Superior temporal gyrus (tissue), 1 donor: ENCODE measurements around the gene URAD.

Experiments used
- DNase-seq: peaks from one replicate; pipeline ENCODE4 v3.0.0-alpha.2; 2016; ENCODE audit errors: extremely low spot score

The URAD gene

DNA sequence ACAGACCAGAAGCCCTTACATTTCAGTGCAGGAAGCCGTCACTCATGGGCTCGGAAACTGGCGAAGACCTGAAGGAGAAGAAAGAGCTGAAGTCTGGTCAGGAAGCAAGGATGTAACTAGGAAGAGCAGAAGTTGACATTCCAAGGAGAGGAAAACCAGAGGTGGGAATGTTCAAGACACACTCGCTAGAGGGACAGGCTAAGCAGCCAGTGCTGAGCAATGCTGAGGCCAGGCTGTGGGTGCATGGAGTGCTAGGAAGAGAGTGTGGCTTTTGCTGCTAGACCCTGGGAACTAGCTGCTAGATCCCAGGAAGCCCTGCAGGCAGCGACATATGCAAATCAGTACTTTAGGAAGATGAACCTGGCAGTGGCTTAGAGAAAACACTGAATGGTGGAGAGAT is 12.1 kb upstream of the URAD start:
- DNase-seq: no peak

DNA sequence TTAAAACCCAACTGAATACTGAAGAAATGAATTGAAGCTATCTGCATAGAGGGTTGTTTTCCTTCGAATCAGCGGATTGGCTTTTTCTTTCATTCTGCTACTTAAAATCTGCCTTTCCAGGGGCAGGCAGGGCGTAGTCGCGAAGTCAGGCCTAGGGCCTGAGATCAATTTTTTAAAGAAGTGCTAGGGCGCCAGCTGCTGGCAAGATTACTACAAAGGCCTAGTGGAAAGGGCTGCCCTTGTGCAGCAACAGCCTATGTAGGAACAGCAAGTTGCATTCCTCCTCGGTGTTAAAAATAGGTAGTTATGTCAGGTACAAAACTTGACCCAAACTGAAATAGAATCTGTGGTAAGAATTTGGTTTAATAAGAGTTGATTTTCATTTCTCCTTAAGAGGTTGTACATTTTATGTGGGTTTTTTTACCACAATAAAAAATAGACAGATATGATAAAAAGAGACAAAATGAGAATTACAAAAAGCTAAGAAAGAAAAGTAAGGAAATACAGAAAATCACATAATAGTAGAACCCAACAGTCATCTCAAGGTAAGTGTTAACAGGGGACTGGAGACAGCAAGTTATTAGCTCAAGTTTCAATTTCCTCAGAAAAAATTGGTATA is 9.5 kb upstream of the URAD start:
- peak; percentile 22 for DNase-seq

DNA sequence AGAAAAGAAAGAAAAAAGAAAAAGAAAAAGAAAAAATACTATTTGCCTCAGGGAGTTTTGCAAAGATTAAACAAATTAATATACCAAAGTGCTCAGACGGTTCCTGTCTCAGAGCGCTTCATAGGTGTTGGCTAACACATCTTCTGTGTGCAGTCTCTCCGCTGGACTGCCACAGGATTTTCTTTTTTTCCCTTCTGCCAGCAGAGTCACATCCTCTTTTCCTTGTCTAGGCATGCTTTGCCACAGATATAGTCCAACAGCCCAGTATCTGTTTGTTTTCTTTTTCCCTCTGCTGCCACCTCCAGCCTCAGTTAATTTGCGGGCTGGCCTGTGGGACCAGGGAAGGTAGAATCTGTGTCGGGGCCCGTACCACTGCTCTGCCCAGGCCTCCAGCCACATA is 3.4 kb upstream of the URAD start:
- no peak for DNase-seq

DNA sequence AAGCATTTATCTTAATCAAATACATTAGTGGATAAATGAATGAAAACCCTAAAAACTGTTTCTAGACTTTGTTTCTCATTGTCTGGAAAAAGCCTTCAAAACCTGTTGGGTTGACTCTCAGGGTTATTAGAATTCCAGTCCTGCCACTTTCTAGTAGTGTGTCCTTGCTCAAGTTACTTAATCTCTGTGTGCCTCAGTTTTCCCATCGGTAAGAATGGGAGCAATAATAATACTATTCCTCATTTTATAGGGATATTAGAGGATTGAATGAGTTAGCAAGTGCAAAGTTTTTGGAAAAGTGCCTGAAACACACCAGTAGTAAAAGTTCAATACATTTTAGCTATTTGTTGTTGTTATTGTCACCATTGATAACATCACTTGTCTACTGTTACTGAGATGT is 2.9 kb downstream of the URAD start:
- DNase-seq: no peak

DNA sequence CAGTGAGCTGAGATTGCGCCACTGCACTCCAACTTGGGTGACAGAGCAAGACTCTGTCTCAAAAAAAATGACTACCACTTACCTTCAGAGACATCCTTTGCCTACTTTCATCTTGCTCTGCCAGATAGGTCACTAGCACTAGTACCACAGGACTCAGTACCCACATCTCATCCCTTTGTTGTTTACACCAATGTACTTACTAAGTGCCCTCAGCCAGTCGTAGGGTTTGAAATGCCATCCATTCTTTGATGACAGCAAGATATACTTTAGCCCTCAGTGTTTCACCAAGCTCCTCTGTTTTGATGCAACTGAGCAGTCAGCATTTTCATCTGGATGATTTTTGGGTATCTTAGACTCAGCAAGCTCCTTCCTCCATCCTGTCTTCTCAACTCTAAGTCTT is 6.1 kb downstream of the URAD start:
- no peak for DNase-seq

DNA sequence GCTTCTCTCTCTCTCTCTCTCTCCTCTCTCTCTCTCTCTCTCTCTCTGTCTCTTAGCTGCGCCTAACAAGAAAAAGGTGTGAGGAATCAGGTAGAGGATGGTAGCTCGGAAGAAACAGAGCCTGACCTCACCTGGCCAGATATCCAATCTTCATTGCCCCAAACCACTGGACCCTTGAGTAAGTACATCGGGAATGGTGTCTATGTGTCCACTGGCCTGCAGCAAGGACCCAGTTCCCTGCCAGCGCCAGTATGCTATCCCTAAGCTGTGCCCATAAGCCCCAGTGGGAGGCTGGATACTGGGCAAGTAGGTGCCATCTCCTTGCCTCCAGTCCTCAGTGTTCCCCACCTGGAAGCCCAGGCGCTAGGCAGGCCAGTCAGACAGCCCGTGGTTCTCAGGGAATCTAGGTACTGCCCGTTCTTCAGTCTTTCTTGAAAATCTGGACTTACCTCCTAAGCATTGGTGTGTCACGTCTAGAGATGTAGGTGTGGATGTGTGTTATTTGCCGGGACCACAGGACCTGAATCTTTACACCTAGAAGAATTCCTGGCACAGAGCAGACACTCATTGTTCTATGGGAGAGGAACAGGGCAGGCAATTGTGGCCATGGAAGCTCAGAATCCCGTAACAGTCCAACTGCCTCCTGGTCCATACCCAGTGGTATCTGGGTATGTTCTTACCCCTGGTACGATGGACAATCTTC is 7.3 kb downstream of the URAD start:
- DNase-seq: no peak

DNA sequence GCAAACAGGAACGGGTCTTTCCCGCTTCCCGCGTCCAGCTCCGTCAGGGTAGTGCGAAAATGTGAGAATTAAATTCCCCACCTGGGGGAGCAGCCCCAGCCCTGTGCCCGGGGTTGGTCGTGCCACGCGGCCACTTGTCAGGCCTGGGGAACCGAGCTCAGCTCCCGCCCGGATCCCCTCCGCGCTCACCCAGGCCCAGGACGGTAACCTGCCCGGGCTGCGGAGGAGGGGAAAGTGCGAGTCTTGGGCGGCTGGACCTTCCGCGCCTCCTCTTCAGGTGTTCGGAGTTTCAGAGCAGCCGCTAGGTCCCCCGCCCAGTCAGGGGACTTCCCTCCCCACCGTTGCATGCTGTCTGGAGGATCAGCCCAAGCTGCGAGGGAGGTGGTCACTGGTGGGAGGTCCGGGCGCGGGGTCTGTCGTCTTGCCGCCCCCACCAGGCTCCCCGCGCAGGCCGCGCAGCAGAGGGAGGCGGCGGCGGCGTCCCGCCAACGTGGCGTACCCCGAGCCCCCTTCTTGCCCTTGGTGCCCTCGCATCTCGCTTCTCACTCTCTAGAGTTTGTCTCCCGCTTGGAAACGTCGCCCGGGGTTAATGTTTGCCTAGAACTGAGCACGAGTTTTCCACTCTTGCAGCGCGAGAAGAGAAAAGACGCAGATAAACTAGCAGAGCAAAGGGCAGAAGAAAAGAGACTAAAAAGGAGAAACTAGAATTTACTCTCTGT is 8.1 kb downstream of the URAD start:
- no peak for DNase-seq

DNA sequence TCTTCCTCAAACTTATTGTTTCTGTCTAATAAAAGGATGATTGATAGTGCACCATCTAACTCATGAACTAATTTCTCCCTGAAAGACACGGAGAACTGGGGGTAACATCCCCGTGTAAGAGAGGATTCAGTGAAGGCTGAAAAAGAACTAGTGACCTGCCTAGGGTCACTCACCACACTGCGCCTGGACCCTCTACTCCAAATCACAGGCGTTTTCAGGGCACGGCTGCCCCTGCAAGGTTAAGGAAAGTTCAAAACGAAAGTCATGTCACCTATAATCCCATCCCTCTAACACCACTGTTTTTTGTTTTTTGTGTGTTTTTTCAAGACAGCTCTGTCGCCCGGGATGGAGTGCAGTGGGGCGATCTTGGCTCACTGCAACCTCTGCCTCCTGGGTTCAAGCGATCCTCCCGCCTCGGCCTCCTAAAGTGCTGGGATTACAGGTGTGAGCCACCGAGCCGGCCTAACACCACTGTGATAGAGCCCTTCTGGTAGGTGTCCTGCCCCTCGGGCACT is 8.7 kb downstream of the URAD start:
- no peak for DNase-seq

DNA sequence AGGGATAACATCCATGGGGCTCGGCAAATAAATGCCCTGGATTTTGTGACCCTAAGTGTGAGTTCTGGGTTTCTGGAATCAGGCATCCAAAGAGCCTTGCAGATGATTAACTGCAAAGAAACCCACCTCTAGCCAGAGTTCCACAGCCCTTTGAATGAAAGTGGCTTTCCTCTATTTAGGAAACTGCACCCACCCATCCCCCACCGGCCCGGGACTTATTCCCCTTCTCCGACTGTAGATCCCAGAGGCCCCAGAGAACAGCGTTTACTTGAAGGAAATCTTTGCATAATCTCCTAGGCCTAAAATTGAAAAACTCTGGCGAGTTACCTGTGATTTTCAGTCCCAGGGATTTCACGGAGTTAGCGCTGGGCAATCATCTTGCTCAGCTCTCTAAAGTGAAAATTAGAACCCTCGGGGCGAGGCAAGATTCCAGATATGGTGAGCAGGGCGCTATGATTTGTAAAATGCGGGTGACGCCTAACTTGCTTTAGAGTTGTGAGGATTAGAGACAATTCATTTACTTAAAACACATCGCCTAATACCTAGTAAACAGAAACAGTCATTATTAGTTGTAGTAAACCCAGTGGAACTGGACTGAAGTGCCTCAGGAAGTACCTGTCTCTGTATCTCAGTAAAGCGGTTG is 9.4 kb downstream of the URAD start:
- no peak for DNase-seq

DNA sequence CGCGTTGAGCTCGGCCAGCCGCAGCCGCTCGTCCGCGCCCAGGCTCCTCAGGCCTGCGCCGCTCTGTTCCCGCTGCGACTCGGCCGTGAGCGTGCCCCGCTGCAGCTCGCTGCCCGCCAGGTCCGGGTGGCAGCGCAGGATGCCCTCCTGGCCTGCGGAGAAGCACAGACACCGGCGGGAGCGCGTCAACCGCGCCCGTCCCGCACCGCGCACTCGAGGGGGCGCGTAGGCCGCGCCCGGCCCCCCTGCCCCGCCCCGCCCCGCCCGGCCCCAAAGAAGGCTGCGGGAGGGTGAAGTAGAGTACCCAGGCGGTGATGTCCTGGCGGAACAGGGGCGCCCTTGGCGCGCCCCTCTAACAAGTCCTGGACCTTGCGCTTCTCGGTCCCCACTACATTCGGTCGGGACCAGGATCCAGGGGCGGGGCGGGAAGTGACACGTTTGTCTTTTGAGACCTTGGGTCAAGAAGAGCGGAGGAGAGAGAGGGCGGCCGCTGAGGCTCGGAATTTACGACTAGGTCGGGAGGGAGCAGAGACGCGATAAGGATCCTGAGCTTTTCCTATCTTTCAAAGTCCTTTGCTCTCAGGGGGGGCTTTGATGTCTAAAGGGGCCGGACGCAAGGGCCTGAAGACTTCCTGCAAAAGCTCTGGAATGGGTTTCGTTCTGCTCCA is 10.1 kb downstream of the URAD start:
- DNase-seq: no peak

DNA sequence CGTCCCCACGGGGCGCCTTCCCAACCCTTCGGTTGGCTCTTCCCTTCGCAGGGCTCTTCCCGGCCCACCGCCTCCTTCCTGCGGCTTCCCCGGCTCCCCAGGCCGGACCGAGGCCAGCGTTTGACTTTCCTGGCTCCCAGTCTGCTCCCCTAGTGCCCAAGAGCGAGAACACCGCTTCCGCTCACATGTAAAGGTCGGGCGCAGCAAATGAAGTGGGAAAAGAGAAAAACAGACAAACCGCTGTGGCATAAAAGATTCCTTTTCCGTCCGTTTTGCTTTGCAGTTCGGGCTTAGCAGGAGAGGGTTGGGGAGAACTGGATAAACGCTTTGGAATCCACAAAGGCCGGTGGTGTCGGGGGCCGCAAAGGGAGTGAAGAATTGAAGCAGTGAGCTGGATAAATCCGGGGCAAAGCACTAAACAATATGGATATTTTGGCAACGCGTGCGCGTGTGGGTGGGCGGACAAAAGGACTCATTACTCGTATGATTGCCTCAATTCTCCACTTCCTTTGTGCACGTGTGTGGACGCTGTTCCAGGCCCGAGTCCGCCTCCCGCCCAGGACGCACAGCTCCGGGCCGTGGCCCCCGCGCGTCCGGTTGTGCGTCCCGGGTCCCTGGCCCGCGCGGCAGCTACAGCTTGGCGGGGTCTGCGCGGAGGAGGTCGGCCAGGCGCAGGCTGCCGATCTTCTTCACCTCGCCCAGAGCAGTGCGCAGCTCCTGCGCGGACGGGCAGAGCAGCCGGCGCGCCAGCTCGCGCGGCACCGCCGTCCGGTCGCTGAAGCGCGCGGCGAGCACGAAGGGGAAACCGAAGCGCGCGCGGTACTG is 10.8 kb downstream of the URAD start:
- no peak for DNase-seq

DNA sequence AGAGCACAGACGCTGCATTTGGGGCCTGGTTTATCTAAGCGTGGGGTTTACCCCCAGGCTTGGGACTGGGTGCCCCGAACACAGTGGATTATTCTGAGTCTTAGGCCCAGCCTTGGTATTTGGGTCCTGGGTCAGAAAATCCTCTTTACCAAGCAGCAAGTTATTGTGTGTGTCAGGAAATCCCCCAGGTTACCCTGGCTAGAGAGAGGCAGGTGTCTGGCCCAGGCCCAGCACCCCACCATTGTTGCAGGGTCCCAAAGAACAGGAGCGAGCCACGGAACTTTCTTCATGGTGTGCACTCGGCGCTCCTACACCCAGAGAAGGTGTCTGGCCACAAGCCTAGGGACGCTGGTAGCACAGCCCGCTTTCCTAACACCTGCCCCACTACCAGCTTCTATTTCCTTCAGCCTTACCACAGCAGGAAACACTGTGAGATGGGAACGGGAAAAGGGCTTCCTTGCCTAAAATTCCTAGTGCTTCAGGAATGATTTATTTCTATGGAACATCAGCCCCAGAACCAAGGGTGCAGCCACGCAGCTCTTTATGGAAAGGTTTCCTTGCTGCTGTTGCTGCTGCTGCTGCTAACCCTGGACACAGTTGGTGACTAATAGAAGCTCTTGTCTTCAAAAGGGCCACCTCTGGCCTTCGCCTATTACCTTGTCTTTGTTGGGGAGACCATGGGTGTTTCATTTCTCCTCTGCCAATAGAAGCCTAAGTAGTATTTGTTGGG is 12.0 kb downstream of the URAD start:
- DNase-seq: no peak

DNA sequence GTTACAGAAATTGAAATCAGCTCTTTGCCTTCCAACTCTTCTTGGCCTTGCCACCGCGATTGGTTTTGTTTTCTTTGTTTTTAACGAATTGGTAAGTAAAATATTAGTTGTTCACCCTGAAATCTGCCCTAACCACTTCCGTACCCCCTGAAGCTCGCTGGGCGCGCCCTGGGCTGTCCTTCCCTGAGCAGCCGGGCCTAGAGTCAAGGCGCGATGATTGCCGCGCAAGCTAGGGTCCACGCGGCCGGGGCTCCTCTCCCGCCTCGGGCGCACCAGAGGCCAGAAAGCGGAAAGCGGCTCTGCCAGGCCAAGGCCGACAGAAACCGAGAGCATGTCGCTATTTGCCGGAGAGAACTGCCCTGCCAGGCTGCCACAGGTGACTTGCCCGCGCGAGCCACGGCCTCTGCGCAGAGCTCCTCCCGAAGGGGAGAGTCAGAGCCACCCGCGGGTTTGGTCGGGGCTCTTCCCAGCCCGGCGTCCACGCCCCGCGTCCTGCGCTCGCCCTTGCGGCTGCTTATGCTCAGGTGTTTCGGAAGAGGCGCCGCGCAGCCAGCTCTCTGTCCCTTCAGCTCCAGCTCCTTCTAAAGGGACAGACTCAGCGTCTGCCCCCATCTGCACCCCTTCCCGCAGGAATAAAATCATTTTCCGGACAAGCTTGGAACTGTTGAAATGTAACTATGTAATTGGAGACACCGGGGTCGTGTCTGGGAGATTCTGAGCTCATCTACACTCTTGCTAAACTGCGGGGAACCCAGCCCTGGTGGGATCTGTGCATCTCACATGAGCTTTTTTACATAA is 12.7 kb downstream of the URAD start:
- no peak for DNase-seq

DNA sequence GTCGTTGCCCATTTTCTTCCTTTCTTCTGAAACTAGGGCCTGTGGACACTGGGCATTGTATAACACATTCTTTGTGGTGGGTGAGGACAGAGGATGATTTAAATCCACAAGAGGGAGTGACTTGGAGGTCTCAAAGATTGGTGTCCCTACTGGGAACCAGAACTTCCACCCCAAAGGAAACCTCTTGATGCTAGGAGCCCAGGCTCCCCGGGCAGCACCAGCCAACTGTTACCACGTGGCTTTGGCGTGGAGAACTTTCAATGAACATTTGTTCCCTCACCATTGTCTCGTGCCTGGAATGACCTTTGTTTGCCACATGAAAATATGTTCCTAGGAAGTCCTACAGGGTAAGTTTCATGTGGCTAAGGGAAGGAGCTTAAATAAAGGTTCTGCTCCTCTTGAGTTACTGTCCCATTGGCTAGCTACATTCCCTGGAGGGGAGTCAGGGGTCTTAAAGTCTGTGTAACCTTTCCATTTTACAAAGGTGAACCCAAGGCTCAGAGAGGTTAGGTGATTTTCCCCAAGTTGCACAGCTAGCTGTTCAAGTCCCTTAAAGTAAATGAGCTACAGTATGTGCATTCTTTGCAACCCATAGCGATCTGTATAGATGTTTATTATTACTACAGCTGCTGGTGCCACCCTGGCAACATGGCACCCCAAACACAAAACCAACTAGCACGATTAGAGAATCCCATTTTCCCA is 14.4 kb downstream of the URAD start:
- DNase-seq: no peak

DNA sequence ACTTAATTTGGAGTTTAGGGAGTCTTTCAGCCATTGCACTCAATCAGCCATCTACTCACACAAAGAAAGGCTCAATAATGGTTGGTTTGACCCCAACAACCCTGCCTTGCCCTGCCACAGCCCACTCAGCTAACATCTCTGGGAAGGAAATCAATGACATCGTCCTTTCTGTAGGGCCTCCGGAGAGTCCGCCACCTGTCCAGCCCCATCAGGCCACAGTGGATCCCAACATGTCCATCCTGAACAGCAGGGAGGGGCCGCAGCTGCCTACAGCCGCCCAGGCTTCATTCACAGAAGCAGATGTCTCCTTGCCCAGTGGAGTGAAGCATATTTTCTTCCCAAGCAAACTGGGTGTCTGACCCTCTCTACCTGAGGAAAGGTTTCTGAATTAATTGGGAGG is 15.2 kb downstream of the URAD start:
- no peak for DNase-seq

DNA sequence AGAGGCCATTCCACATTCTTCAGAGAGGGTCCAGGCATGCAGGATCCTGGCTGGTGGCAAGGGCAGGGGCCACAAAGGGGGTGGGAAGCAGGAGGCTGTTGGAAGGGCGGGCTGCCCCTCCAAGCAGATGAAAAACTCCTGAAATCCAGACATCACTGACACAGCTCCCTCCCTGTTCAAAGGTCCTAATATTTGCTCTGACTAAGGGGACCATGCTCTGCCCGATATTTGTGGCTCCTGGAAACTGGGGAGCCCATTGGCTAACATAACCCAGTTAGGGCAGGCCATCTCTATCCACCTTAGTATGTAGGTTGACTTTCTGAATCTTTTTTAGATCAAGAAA is 16.0 kb downstream of the URAD start:
- DNase-seq: no peak

DNA sequence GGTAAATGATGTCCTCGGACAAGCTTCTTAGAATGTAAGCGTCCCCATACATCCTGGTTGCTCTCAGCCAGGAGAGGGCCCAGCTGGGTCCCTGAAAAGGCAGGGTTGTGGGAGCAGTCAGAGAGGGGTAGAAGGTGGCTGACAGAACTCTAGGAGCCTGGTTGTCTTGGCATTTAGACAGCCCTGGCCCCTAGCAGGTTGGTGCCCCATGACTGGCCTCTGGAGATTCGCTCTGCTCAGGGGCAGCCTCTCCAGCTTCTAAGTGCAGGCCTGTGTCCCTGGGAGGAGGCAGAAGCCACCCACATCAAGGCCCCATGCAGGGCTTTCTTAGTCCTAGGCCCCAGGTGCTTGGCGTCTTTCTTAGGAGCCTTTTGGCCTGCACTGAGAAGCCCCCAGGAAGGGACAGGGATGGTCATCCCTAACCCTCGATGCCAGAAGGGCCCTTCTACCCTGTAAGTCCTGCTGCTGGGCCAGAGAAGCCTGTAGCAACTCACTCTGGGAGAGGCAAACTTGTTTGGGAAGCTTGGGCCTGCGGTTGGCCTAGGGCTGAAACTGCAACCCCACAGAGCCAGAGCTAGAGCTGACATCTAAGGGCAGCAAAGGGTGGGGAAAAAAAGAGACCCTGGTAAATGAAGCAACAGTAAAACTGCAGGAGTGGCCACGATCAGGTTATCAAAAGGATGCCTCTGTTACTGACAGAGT is 16.6 kb downstream of the URAD start:
- DNase-seq: no peak

DNA sequence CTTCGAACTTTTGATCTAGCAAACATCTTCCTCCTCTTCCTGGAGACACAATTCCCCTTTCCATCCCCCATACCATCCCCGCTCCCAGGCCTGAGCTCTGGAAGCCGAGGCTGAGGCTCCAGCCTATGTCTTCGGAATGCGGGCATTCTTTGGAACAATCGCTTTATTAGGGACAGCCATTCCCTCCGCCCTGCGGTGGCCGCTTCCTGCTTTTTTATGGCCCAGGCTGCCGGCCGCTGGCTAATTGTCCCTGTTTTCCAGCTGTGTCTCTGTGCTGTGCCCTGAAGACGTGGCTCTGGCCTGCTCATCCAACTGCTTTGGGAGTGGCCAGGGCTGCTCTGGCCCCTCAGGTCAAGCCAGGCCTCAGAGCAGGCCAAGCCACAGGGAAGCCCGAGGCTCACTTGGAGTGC is 17.3 kb downstream of the URAD start:
- DNase-seq: no peak
